Measurements from ENCODE around the gene MMP23B. TPM values are rescaled to one million over a fixed set of nuclear protein-coding genes. Genes with fewer than 3 reads are reported as not detected.

MMP23B gene
- total RNA-seq, 6 experiments from 2014 or later, result 0.75 to 4.0 (median 2.3) TPM

DNA sequence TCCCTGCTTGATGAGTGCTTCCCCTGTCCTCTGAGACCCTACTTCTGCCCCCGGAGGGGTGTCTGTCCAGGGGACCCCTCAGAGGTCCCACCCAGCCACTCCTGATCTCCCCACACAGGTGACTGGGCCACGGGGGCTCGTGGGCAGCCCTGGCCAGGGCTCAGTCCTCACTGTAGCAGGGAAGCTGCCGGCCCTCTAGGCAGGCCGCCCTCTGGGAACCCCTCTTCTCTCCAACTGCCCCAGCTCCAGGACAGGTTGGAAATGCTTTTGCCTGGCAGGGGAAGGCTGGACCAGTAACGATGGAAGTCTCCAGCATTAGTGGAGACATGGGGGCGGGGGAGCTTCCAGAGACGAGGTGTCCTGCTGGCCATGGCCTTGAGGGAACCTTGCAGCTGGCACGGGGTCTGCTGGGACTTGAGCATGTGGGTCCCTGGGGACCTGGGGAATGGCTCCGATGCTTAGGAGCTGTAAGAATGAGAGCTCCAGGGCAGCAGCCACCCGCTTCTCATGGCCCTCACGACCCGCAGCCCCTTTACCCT, 28.9 kb upstream of the MMP23B start:
- H3K4me3 ChIP-seq, result no peak overlapping the region
- WGBS (ENCODE audit: insufficient coverage, low coverage, low lambda C conversion rate, missing lambda C conversion rate), result 100% methylated on average over 1 of the region's 13 CpGs
- ATAC-seq (no peak), DNase-seq (no peak)
- TF ChIP-seq CTCF (IDR thresholded peaks at IDR 0.05) (no peak), POLR2A (IDR thresholded peaks at IDR 0.05) (no peak)
- peaks cover 6 to 7% of the 10 kb centered on the region in 2 donors for H3K27me3 ChIP-seq
- no peak overlapping the region for H3K27ac ChIP-seq
- intact Hi-C loops (cut with DNase I), result no loop called here
- peaks cover 0 to 4% (median 0%) of the 10 kb centered on the region in 4 donors for H3K4me1 ChIP-seq
- no peaks in the 10 kb centered on the region for H3K36me3 ChIP-seq
- no peaks in the 10 kb centered on the region for H3K9me3 ChIP-seq

- Histone ChIP-seq H3K4me1 (peaks cover 0 to 4% (median 0%) of the 10 kb centered on the region in 4 donors), H3K4me3 (no peak overlapping the region), H3K27ac (no peak overlapping the region), H3K36me3 (no peaks in the 10 kb centered on the region), H3K9me3 (no peaks in the 10 kb centered on the region), H3K27me3 (peaks cover 5 to 6% of the 10 kb centered on the region in 2 donors)
- ATAC-seq (no peak), DNase-seq (no peak)
- WGBS (ENCODE audit: insufficient coverage, low coverage, low lambda C conversion rate, missing lambda C conversion rate), result 35% methylated on average over 2 of the region's 13 CpGs
- TF ChIP-seq POLR2A (IDR thresholded peaks at IDR 0.05) (no peak), CTCF (IDR thresholded peaks at IDR 0.05) (no peak)
- intact Hi-C loops (cut with DNase I), result no loop called here
Observed at GRCh38 chr1:1603671-1604373, 28.2 kb upstream of the MMP23B start.

DNA sequence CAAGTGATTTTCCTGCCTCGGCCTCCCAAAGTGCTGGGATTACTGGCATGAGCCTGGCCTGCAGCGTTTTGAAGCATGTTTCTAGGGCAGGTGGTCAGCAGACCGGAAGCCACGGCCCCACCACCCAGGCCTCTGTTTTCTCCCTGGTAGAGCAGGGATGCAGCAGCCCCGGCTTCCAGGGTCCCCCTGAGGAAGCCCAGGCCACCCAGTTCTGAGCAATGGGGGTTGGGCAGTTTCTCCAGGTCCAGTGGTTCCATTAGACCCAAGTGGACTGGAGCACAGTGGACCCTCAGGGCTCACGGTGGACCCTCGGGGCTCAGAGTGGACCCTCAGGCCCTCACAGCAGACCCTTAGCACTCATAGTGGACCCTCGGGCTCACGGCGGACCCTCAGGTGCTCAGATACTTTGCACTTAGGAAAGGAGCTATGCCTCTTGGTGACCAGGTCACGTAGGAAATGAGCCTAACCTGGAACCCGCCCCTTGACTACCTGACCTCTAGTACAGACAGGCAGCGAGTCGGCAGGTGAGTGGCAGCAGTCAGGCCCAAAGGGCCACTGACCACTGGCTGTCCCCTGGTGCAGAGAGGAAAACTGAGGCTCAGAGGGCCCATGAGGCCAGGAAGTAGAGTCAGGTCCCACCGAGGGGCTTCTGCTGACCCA, 27.5 kb upstream of the MMP23B start:
- Histone ChIP-seq H3K27ac (no peak overlapping the region), H3K4me3 (no peak overlapping the region), H3K4me1 (peaks cover 0 to 4% (median 0%) of the 10 kb centered on the region in 4 donors), H3K9me3 (no peaks in the 10 kb centered on the region), H3K27me3 (peaks cover 0 to 6% of the 10 kb centered on the region in 2 donors), H3K36me3 (no peaks in the 10 kb centered on the region)
- intact Hi-C loops (cut with DNase I), result no loop called here
- WGBS (ENCODE audit: insufficient coverage, low coverage, low lambda C conversion rate, missing lambda C conversion rate), result 89% methylated on average over 7 of the region's 15 CpGs
- no peak for DNase-seq
- ATAC-seq, result no peak
- TF ChIP-seq CTCF (IDR thresholded peaks at IDR 0.05), result no peak
- no peak for TF ChIP-seq POLR2A (IDR thresholded peaks at IDR 0.05)

DNA sequence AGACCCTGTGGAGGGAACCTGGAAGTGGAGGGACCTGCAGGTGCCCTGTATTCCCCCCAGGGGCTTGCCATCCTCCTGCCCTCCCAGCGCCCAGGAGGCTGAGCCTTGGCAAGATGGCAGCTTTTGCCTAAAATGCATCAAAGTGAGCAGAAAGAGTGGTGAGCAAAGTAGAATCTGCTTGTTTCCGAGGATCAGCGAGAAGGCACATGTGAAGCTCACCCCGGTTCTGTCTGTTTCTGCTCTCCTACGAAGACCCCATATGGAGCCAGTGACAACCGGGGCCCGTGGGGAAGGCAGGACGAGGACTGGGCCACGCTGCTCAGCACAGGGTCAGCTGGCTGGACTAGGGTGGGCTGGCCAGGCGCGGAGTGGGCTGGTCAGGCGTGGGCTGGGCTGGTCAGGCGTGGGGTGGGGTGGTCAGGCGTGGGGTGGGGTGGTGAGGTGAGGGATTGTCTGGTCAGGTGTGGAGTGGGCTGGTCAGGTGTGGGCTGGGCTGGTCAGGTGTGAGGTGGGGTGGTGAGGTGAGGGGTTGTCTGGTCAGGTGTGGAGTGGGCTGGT, 26.9 kb upstream of the MMP23B start:
- peaks cover 0 to 5% of the 10 kb centered on the region in 2 donors for H3K27me3 ChIP-seq
- intact Hi-C loops (cut with DNase I), result no loop called here
- H3K27ac ChIP-seq, result no peak overlapping the region
- H3K9me3 ChIP-seq, result no peaks in the 10 kb centered on the region
- H3K4me1 ChIP-seq, result peaks cover 0 to 4% (median 0%) of the 10 kb centered on the region in 4 donors
- DNase-seq, result no peak
- 60% methylated on average over 5 of the region's 14 CpGs for WGBS (ENCODE audit: insufficient coverage, low coverage, low lambda C conversion rate, missing lambda C conversion rate)
- H3K36me3 ChIP-seq, result no peaks in the 10 kb centered on the region
- TF ChIP-seq POLR2A (IDR thresholded peaks at IDR 0.05) (no peak), CTCF (IDR thresholded peaks at IDR 0.05) (no peak)
- ATAC-seq, result no peak
- no peak overlapping the region for H3K4me3 ChIP-seq

Data from right lobe of liver (tissue), 6 donors.